K562 (cell line): ENCODE results near the gene SCYL1. TPM values are rescaled to one million over a fixed set of nuclear protein-coding genes. Genes with fewer than 3 reads are reported as not detected.

Experiments used
- CXXC5 ChIP-seq: fragments of 250-450 bp; sonication (Bioruptor Pico); IDR thresholded peaks from 2 replicates; pipeline ENCODE4 v1.8.0; 2022; ENCODE audit warnings: inconsistent platforms, mild to moderate bottlenecking, moderate library complexity
- EGR1 ChIP-seq: fragments of 450-650 bp; conservative IDR thresholded peaks from 2 replicates; pipeline ENCODE4 v1.6.1; 2017; ENCODE audit warnings: mild to moderate bottlenecking
- FOXJ2 ChIP-seq: fragments of 200-800 bp; sonication (Bioruptor generic); IDR thresholded peaks from 2 replicates; pipeline ENCODE4 v1.6.1; 2016; ENCODE audit warnings: missing genetic modification characterization, missing compliant biosample characterization
- FOXK2 ChIP-seq, 2 experiments: fragments of 450-650 bp; IDR thresholded peaks in 1 of 2; conservative IDR thresholded peaks in 1 of 2; 2 replicates each; pipeline ENCODE4 v1.6.1; 2016; ENCODE audit warnings: low read depth in 2 of 2, mild to moderate bottlenecking in 1 of 2
- HNRNPK ChIP-seq: fragments of 200-400 bp; formaldehyde crosslinking; IDR thresholded peaks from one replicate; pipeline ENCODE4 v1.6.1; 2018; ENCODE audit warnings: mild to moderate bottlenecking, low read depth, low read length; ENCODE audit not compliant: poor library complexity, severe bottlenecking
- KHSRP ChIP-seq: fragments of 450-650 bp; IDR thresholded peaks from 2 replicates; pipeline ENCODE4 v1.6.1; 2017
- MNT ChIP-seq, 2 experiments: fragments of 450-650 bp; conservative IDR thresholded peaks; 2 replicates each; pipeline ENCODE4 v1.6.1; 2017; ENCODE audit warnings: mild to moderate bottlenecking in 2 of 2, moderate library complexity in 2 of 2
- MTA1 ChIP-seq: fragments of 450-650 bp; IDR thresholded peaks from 2 replicates; pipeline ENCODE4 v1.6.1; 2017; ENCODE audit warnings: borderline replicate concordance
- MYC ChIP-seq, 2 experiments: fragments of 250-450 bp in 1 of 2; sonication (Bioruptor Pico) in 1 of 2; IDR thresholded peaks; 2 replicates each; pipeline versions ENCODE4 v1.5.1 to v1.6.1; 2012 to 2021; ENCODE audit warnings: low read depth in 2 of 2, borderline replicate concordance in 1 of 2, improper control_type of control experiment in 1 of 2, low read length in 1 of 2, mild to moderate bottlenecking in 1 of 2, moderate library complexity in 1 of 2
- POLR2A ChIP-seq: fragments of 450-650 bp; conservative IDR thresholded peaks from 2 replicates; pipeline ENCODE4 v1.6.1; 2016
- POLR3G ChIP-seq: IDR thresholded peaks from 2 replicates; pipeline ENCODE4 v1.6.1; 2011; ENCODE audit not compliant: insufficient read length, insufficient replicate concordance; ENCODE audit errors: extremely low read depth
- RBM34 ChIP-seq: fragments of 200-400 bp; formaldehyde crosslinking; IDR thresholded peaks from 2 replicates; pipeline ENCODE4 v1.6.1; 2018; ENCODE audit warnings: low read length, borderline replicate concordance; ENCODE audit not compliant: insufficient read depth
- SMAD4 ChIP-seq: fragments of 250-450 bp; sonication (Bioruptor Pico); conservative IDR thresholded peaks from 2 replicates; pipeline ENCODE4 v1.8.0; 2021; ENCODE audit warnings: inconsistent platforms, mild to moderate bottlenecking, moderate library complexity
- TCF7 ChIP-seq: sonication (generic); IDR thresholded peaks from 2 replicates; pipeline ENCODE4 v1.6.1; 2016; ENCODE audit warnings: antibody characterized with exemption, borderline replicate concordance
- VEZF1 ChIP-seq: fragments of 200-800 bp; sonication (Bioruptor generic); IDR thresholded peaks from 2 replicates; pipeline ENCODE4 v1.6.1; 2017; ENCODE audit warnings: missing genetic modification characterization, missing compliant biosample characterization
- ZBTB49 ChIP-seq: sonication (generic); formaldehyde crosslinking; IDR thresholded peaks from 2 replicates; pipeline ENCODE4 v1.8.0; 2022; ENCODE audit warnings: missing genetic modification reagents, mild to moderate bottlenecking, borderline replicate concordance
- ZBTB7A ChIP-seq: IDR thresholded peaks from 2 replicates; pipeline ENCODE4 v1.6.1; 2011; ENCODE audit warnings: low read depth, mild to moderate bottlenecking, low read length, moderate library complexity, borderline replicate concordance; ENCODE audit not compliant: control insufficient read depth
- ZBTB8A ChIP-seq: fragments of 450-650 bp; IDR thresholded peaks from 2 replicates; pipeline ENCODE4 v1.6.1; 2018; ENCODE audit warnings: mild to moderate bottlenecking, moderate library complexity; ENCODE audit not compliant: partially characterized antibody
- ZNF589 ChIP-seq: fragments of 200-800 bp; sonication (Bioruptor generic); IDR thresholded peaks from 2 replicates; pipeline ENCODE4 v1.6.1; 2016; ENCODE audit warnings: low read depth, missing genetic modification characterization, missing compliant biosample characterization
- polyA plus RNA-seq, 8 experiments: library from polyadenylated mRNA; depleted of rRNA in 4 of 8; stranded (reverse) in 5 of 8; unstranded in 3 of 8; fragments of >200 nt; fragmentation: Nextera tagmentation in 2 of 8; fragmentation: Illumina TruSeq in 1 of 8; extraction: Ambion mirVana in 2 of 8; extraction: Trizol in 1 of 8; gene quantifications; 2 replicates each; pipeline versions ENCODE4 v1.2.1 to v1.2.3, GENCODE V29; 2011 to 2014; ENCODE audit warnings: inconsistent platforms in 1 of 8, missing spikeins in 1 of 8
- total RNA-seq, 7 experiments: library from RNA; depleted of rRNA in 6 of 7; stranded (reverse); fragments of >200 nt in 6 of 7; fragmentation: Illumina TruSeq in 2 of 7; extraction: Trizol in 2 of 7; gene quantifications; 2 replicates each; pipeline versions ENCODE4 v1.2.1 to v1.2.3, GENCODE V29; 2011 to 2021; ENCODE audit warnings: low replicate concordance in 1 of 7

The SCYL1 gene
- total and polyA plus RNA-seq, 9 of the 15 experiments (the other 6 are each of a cell fraction or from before 2014, with no cell fraction given), result 1.9 to 145 (median 57.6) TPM

GRCh38 chr11:65558002-65558929 is 33.4 kb downstream of the SCYL1 start, which contains the start of gene LTBP3 (continued):
- TF ChIP-seq ZBTB49 (CRISPR knock-in tag), result no peak
- peak; percentile 43; the same call in 1 of the 2 replicates for TF ChIP-seq FOXJ2 (tag)
- TF ChIP-seq EGR1, result peak; percentile 29; the same call in 1 of the 2 replicates
- no peak for TF ChIP-seq POLR3G
- no peak for TF ChIP-seq KHSRP
- peak; percentile 50; the same call in 1 of the 2 replicates for TF ChIP-seq MYC (IDR thresholded peaks at IDR 0.05; ENCODE audit: low read depth, low read length)
- no peak for TF ChIP-seq MYC (CRISPR knock-in tag; IDR thresholded peaks at IDR 0.05; ENCODE audit: borderline replicate concordance, low read depth)
- TF ChIP-seq ZNF589 (CRISPR knock-in tag), result no peak
- TF ChIP-seq RBM34, result no peak
- peak; percentile 62; the same call in 1 of the 2 replicates for TF ChIP-seq ZBTB7A
- no peak for TF ChIP-seq ZBTB8A
- no peak; a peak in 1 of 4 replicates for TF ChIP-seq MNT (conservative IDR thresholded peaks at IDR 0.05)
- peak; percentile 88 for TF ChIP-seq VEZF1
- TF ChIP-seq CXXC5 (CRISPR knock-in tag), result peak; percentile 76
- no peak for TF ChIP-seq TCF7
- TF ChIP-seq POLR2A, result peak; percentile 42; the same call in 1 of the 2 replicates
- TF ChIP-seq FOXK2 (conservative IDR thresholded peaks at IDR 0.05 in 1 of 2, IDR thresholded peaks at IDR 0.05 in 1 of 2; ENCODE audit: low read depth in 2 of 2), result no peak
- TF ChIP-seq SMAD4, result peak; percentile 59; the same call in 1 of the 2 replicates
- TF ChIP-seq MTA1, result no peak
- TF ChIP-seq HNRNPK, result no peak
